Subcutaneous adipose tissue (tissue), 4 donors: ENCODE results near the gene DSCAML1. TPM values are rescaled to one million over a fixed set of nuclear protein-coding genes. Genes with fewer than 3 reads are reported as not detected.

Experiments used
- CTCF ChIP-seq: fragments of 450-650 bp; IDR thresholded peaks from one replicate; pipeline ENCODE4 v1.5.1; 2016; ENCODE audit warnings: low read depth, mild to moderate bottlenecking, control low read depth, antibody characterized with exemption, moderate library complexity
- total RNA-seq, 4 donors: library from RNA; depleted of rRNA; stranded (reverse); fragments of >200 nt; gene quantifications; one replicate each; pipeline ENCODE4 v1.1.0, GENCODE V29; 2016

The DSCAML1 gene
- total RNA-seq, 4 donors from 2014 or later, result 0.22 to 0.82 (median 0.75) TPM; not detected in 1

- no peak for TF ChIP-seq CTCF
Measured at GRCh38 chr11:117657794-117658193, 139.2 kb downstream of the DSCAML1 start.

GRCh38 chr11:117654281-117655255 is 142.4 kb downstream of the DSCAML1 start:
- no peak for TF ChIP-seq CTCF

- no peak for TF ChIP-seq CTCF
Measured at GRCh38 chr11:117652521-117652920, 144.5 kb downstream of the DSCAML1 start.

GRCh38 chr11:117649296-117650055 is 147.5 kb downstream of the DSCAML1 start:
- no peak for TF ChIP-seq CTCF

GRCh38 chr11:117647872-117648271 is 149.1 kb downstream of the DSCAML1 start:
- no peak for TF ChIP-seq CTCF

DNA sequence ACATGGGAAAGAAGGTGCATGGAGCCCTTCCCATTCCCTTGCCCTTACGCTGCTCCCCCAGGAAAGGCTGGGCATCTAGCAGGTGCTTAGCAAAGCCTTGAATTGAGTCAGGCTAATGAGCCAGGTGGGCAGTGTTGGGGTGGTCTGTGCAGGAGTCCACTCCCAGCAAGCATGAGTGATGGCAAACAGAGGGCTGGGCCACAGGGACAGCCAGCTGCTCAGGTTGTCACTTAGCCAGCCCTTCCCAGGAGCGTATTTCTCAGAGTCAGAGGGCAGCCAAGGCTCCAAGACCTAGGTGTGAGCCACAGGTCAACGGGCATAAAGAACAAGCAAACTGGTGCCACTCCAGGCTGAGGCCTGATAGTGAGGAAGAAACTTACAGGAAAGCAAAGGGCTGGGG is 149.8 kb downstream of the DSCAML1 start:
- TF ChIP-seq CTCF, result no peak

GRCh38 chr11:117646411-117646810 is 150.6 kb downstream of the DSCAML1 start:
- no peak for TF ChIP-seq CTCF
